Gastroesophageal sphincter (tissue), 4 donors: ENCODE measurements around the gene IZUMO4. TPM values are rescaled to one million over a fixed set of nuclear protein-coding genes. Genes with fewer than 3 reads are reported as not detected.
"Not testable (repeated sequence)": the region's sequence is repeated elsewhere in the genome, so short reads cannot be mapped to it uniquely, and the experiment has no call there.

Experiments
- ATAC-seq: fragments of 150-250 bp; one replicate; pipeline ENCODE4 v1.9.1; 2016; ENCODE audit warnings: mild to moderate bottlenecking, moderate library complexity
- H3K27ac ChIP-seq, 4 donors: fragments of 200-600 bp; sonication (generic) in 3 of 4; 1 replicate in 3 of 4; 2 replicates in 1 of 4; pipeline ENCODE4 v1.5.1; 2016 to 2019
- H3K27me3 ChIP-seq: fragments of 200-600 bp; sonication (generic); one replicate; pipeline ENCODE4 v1.5.1; 2019
- H3K36me3 ChIP-seq, 2 donors: fragments of 200-600 bp; sonication (generic); one replicate each; pipeline ENCODE4 v1.5.1; 2019; ENCODE audit warnings: control low read depth in 1 of 2
- H3K4me1 ChIP-seq, 3 donors: fragments of 200-600 bp; sonication (generic); 1 replicate in 2 of 3; 2 replicates in 1 of 3; pipeline ENCODE4 v1.5.1; 2016 to 2019; ENCODE audit warnings: control low read depth in 2 of 3
- H3K4me3 ChIP-seq, 2 donors: fragments of 200-600 bp; sonication (generic); one replicate each; pipeline ENCODE4 v1.5.1; 2019; ENCODE audit warnings: mild to moderate bottlenecking in 1 of 2, moderate library complexity in 1 of 2
- H3K9me3 ChIP-seq, 3 donors: fragments of 200-600 bp; sonication (generic); one replicate each; pipeline ENCODE4 v1.5.1; 2017 to 2019; ENCODE audit warnings: control low read depth in 2 of 3
- EP300 ChIP-seq: sonication (generic); formaldehyde crosslinking; IDR thresholded peaks from one replicate; pipeline ENCODE4 v1.6.1; 2017; ENCODE audit warnings: antibody characterized with exemption, mild to moderate bottlenecking
- POLR2A ChIP-seq, 2 donors: fragments of 450-650 bp; IDR thresholded peaks; one replicate each; pipeline ENCODE4 v1.6.1; 2017; ENCODE audit warnings: antibody characterized with exemption in 2 of 2, mild to moderate bottlenecking in 2 of 2, moderate library complexity in 1 of 2
- POLR2AphosphoS5 ChIP-seq: sonication (generic); formaldehyde crosslinking; IDR thresholded peaks from one replicate; pipeline ENCODE4 v1.6.1; 2017; ENCODE audit warnings: antibody characterized with exemption
- WGBS, 2 donors: methylation state at CpG; one replicate each; pipeline ENCODE4 v1.1.5; 2018; ENCODE audit warnings: low coverage in 1 of 2; 5-methylcytosine and 5-hydroxymethylcytosine counted together
- total RNA-seq, 4 donors: library from RNA; depleted of rRNA; stranded (reverse); fragments of >200 nt; gene quantifications; one replicate each; pipeline ENCODE4 v1.1.0, GENCODE V29; 2016
- TF ChIP-seq, protein P1 (sequence below), 4 experiments: fragments of 200-600 bp in 2 of 4; fragments of 450-650 bp in 2 of 4; sonication (generic) in 1 of 4; IDR thresholded peaks; one replicate each; pipeline ENCODE4 v1.5.1; 2017 to 2019; ENCODE audit warnings: antibody characterized with exemption in 4 of 4, mild to moderate bottlenecking in 2 of 4, moderate library complexity in 2 of 4

The IZUMO4 gene
- total RNA-seq, 4 donors from 2014 or later = 2.4 to 17.3 (median 4.3) TPM

DNA sequence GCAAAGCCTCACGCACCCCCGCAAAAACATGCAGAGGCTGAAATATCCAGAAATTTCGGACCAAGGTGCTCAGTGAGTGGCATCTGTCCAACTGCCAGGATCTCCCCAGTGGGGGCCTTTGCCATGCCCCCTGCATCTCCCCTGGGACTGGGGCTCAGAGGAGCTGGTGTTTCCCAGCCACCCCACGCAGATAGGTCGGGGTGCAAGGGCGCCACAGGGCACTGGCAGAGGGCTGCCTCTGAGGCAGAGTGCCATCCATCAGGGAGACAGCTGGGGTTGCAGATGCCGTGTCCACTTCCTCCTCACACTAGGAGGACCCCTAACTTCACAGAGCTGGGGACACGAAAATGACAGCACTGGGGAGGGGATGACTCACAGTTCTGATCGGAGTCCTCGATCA lies 26.3 kb downstream of the IZUMO4 start:
- WGBS, 2 donors = 100% methylated on average over 1 of the region's 10 CpGs; no CpG with 5 or more reads in 1 of the 2 donors
- peaks cover 0 to 100% of the 10 kb centered on the region in 2 donors for H3K36me3 ChIP-seq
- ATAC-seq = no peak
- H3K27me3 ChIP-seq = no peaks in the 10 kb centered on the region
- no peak overlapping the region for H3K4me3 ChIP-seq
- no peak for TF ChIP-seq POLR2A (IDR thresholded peaks at IDR 0.05)
- no peak for TF ChIP-seq EP300
- TF ChIP-seq, protein P1, sequence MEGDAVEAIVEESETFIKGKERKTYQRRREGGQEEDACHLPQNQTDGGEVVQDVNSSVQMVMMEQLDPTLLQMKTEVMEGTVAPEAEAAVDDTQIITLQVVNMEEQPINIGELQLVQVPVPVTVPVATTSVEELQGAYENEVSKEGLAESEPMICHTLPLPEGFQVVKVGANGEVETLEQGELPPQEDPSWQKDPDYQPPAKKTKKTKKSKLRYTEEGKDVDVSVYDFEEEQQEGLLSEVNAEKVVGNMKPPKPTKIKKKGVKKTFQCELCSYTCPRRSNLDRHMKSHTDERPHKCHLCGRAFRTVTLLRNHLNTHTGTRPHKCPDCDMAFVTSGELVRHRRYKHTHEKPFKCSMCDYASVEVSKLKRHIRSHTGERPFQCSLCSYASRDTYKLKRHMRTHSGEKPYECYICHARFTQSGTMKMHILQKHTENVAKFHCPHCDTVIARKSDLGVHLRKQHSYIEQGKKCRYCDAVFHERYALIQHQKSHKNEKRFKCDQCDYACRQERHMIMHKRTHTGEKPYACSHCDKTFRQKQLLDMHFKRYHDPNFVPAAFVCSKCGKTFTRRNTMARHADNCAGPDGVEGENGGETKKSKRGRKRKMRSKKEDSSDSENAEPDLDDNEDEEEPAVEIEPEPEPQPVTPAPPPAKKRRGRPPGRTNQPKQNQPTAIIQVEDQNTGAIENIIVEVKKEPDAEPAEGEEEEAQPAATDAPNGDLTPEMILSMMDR (IDR thresholded peaks at IDR 0.05) = no peak
- no peak for TF ChIP-seq POLR2AphosphoS5
- H3K27ac ChIP-seq = no peak overlapping the region
- no peaks in the 10 kb centered on the region for H3K9me3 ChIP-seq
- H3K4me1 ChIP-seq = no peaks in the 10 kb centered on the region

GRCh38 chr19:2123682-2124387 lies 27.1 kb downstream of the IZUMO4 start:
- no peak overlapping the region for H3K27ac ChIP-seq

GRCh38 chr19:2126879-2127518 lies 30.3 kb downstream of the IZUMO4 start:
- Histone ChIP-seq H3K9me3 (no peaks in the 10 kb centered on the region), H3K27ac (no peak overlapping the region), H3K4me1 (no peaks in the 10 kb centered on the region), H3K27me3 (no peaks in the 10 kb centered on the region), H3K4me3 (no peak overlapping the region), H3K36me3 (peaks cover 0 to 96% of the 10 kb centered on the region in 2 donors)
- no peak for TF ChIP-seq EP300
- TF ChIP-seq POLR2AphosphoS5 = no peak
- no peak for TF ChIP-seq POLR2A (IDR thresholded peaks at IDR 0.05)
- TF ChIP-seq, protein P1 (IDR thresholded peaks at IDR 0.05) = no peak
- no peak for ATAC-seq
- 91 to 94% methylated on average over 4 to 7 of the region's 24 CpGs for WGBS, 2 donors

More at GRCh38 chr19:2123682-2124387, 27.1 kb downstream of the IZUMO4 start:
- Histone ChIP-seq H3K27me3 (no peaks in the 10 kb centered on the region), H3K4me3 (no peak overlapping the region), H3K9me3 (no peaks in the 10 kb centered on the region), H3K4me1 (no peaks in the 10 kb centered on the region), H3K36me3 (peaks cover 0 to 97% of the 10 kb centered on the region in 2 donors)
- WGBS, 2 donors = 87% methylated on average over 3 of the region's 25 CpGs; no CpG with 5 or more reads in 1 of the 2 donors
- ATAC-seq = no peak
- no peak for TF ChIP-seq POLR2A (IDR thresholded peaks at IDR 0.05)
- TF ChIP-seq, protein P1 (IDR thresholded peaks at IDR 0.05) = no peak
- no peak for TF ChIP-seq POLR2AphosphoS5
- TF ChIP-seq EP300 = no peak

GRCh38 chr19:2127758-2128157 lies 31.0 kb downstream of the IZUMO4 start:
- peaks cover 0 to 96% of the 10 kb centered on the region in 2 donors for H3K36me3 ChIP-seq

GRCh38 chr19:2128252-2128651 lies 31.5 kb downstream of the IZUMO4 start:
- H3K4me3 ChIP-seq, H3K9me3 ChIP-seq, H3K27ac ChIP-seq, H3K4me1 ChIP-seq, H3K27me3 ChIP-seq, ATAC-seq: not testable (repeated sequence)
- WGBS, 2 donors = no CpG with 5 or more reads among the region's 34 CpGs
- peaks cover 0 to 96% of the 10 kb centered on the region in 2 donors for H3K36me3 ChIP-seq

More at GRCh38 chr19:2127758-2128157, 31.0 kb downstream of the IZUMO4 start:
- Histone ChIP-seq H3K9me3 (no peaks in the 10 kb centered on the region), H3K27ac (no peak overlapping the region), H3K4me1 (no peaks in the 10 kb centered on the region), H3K4me3 (no peak overlapping the region), H3K27me3 (no peaks in the 10 kb centered on the region)
- no peak for ATAC-seq
- 60 to 80% methylated on average over 1 to 6 of the region's 19 CpGs for WGBS, 2 donors
- TF ChIP-seq EP300 (no peak), POLR2A (IDR thresholded peaks at IDR 0.05) (no peak), POLR2AphosphoS5 (no peak)
- TF ChIP-seq, protein P1 (IDR thresholded peaks at IDR 0.05) = no peak
